Ishikawa (cell line): ENCODE results near the gene TMEM245.

Experiments
- CEBPB ChIP-seq: IDR thresholded peaks from 2 replicates; pipeline ENCODE4 v1.6.1; 2012
- CREB1 ChIP-seq: IDR thresholded peaks from 2 replicates; pipeline ENCODE4 v1.6.1; 2012; ENCODE audit warnings: low read depth
- EGR1 ChIP-seq: IDR thresholded peaks from 2 replicates; pipeline ENCODE4 v1.6.1; 2012
- EP300 ChIP-seq: IDR thresholded peaks from 2 replicates; pipeline ENCODE4 v1.6.1; 2012; ENCODE audit warnings: borderline replicate concordance
- FOXM1 ChIP-seq: IDR thresholded peaks from 2 replicates; pipeline ENCODE4 v1.6.1; 2012; ENCODE audit warnings: low read depth, borderline replicate concordance
- MAX ChIP-seq: IDR thresholded peaks from 2 replicates; pipeline ENCODE4 v1.6.1; 2012
- NFIC ChIP-seq: IDR thresholded peaks from 2 replicates; pipeline ENCODE4 v1.6.1; 2012
- RAD21 ChIP-seq: IDR thresholded peaks from 2 replicates; pipeline ENCODE4 v1.6.1; 2012; ENCODE audit warnings: low read depth
- REST ChIP-seq: IDR thresholded peaks from 2 replicates; pipeline ENCODE4 v1.6.1; 2012; ENCODE audit warnings: low read depth, mild to moderate bottlenecking
- TAF1 ChIP-seq: IDR thresholded peaks from 2 replicates; pipeline ENCODE4 v1.6.1; 2012; ENCODE audit warnings: low read depth, mild to moderate bottlenecking
- TCF12 ChIP-seq: IDR thresholded peaks from 2 replicates; pipeline ENCODE4 v1.6.1; 2012; ENCODE audit warnings: low read depth
- TEAD4 ChIP-seq: IDR thresholded peaks from 2 replicates; pipeline ENCODE4 v1.6.1; 2012
- USF1 ChIP-seq: IDR thresholded peaks from 2 replicates; pipeline ENCODE4 v1.6.1; 2012
- YY1 ChIP-seq: IDR thresholded peaks from 2 replicates; pipeline ENCODE4 v1.6.1; 2012; ENCODE audit warnings: low read depth
- ZBTB7A ChIP-seq: IDR thresholded peaks from 2 replicates; pipeline ENCODE4 v1.6.1; 2012; ENCODE audit warnings: low read depth

TMEM245 gene

GRCh38 chr9:109051733-109052132 lies 68.0 kb downstream of the TMEM245 start:
- TF ChIP-seq TEAD4 (no peak), FOXM1 (no peak)

DNA sequence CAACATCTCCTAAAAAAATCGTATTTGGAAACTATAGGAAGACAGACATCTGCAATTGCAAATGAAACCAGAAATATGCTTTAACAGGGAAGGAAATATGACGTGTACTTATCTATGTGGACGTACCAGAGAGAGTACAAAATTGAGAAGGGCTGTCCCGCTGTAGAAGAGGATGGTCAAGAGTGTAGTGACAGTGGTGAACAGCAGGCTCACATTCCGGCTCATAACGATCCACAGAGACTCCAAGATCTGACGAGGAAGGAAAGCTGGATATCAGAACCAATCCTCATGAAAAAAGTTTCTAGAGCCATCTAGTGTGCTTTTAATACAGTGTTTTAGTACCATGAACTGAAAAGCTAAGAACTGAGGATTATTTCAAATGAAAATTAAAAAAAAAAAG lies 69.3 kb downstream of the TMEM245 start:
- TF ChIP-seq ZBTB7A (no peak), EGR1 (no peak), RAD21 (no peak), TCF12 (no peak), EP300 (no peak), CREB1 (no peak), YY1 (no peak), NFIC (no peak), CEBPB (no peak)

DNA sequence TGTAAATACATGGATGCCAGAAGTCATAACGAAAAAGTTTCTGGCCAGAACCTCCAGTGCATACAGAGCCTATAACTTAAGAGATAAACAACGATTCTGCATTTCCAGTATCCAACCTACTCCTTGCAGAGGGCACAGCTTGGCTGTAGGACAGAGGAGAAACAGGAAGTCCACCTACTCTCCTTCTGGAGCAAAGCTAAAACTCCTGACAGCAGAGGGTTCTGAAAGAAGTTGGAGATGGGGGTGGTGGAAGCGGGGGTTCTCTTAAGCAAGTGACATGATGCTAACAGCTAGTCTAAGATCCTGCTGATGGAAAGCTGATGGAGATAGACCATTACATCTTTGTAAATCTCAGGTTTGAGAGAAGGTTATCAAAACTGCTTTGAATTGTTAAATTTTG lies 70.9 kb downstream of the TMEM245 start:
- TF ChIP-seq TCF12 (no peak), EGR1 (no peak), YY1 (no peak), CREB1 (no peak), TAF1 (no peak)

DNA sequence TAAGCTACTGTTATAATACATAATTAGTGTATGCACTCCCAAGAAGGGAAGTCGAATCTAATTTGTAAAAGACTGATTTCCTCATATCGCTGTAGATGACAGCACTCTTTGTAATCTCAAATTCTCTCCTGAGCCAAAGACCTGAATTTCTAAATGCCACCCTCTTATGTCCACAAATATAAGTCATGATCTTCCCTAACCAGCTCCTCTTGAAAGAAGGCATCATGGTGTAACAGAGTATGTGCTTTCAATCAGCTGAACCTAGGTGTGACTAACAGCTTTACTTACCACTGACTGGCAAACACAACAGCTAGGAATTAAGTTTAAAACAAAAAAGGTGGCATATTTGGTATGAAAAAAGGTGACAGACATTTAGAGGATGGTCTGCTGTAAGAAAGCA lies 72.5 kb downstream of the TMEM245 start:
- TF ChIP-seq CREB1 (no peak), RAD21 (no peak), CEBPB (no peak), ZBTB7A (no peak), YY1 (no peak), MAX (no peak), USF1 (no peak), REST (no peak), TAF1 (no peak), TEAD4 (no peak), TCF12 (no peak), EP300 (no peak)

- TF ChIP-seq TAF1 (no peak), EP300 (no peak), RAD21 (no peak), CREB1 (no peak), MAX (no peak), YY1 (no peak), REST (no peak), ZBTB7A (no peak), TCF12 (no peak), FOXM1 (no peak), NFIC (no peak), CEBPB (no peak), EGR1 (no peak), TEAD4 (no peak), USF1 (no peak)
Observed at GRCh38 chr9:109046346-109046745, 73.4 kb downstream of the TMEM245 start.

DNA sequence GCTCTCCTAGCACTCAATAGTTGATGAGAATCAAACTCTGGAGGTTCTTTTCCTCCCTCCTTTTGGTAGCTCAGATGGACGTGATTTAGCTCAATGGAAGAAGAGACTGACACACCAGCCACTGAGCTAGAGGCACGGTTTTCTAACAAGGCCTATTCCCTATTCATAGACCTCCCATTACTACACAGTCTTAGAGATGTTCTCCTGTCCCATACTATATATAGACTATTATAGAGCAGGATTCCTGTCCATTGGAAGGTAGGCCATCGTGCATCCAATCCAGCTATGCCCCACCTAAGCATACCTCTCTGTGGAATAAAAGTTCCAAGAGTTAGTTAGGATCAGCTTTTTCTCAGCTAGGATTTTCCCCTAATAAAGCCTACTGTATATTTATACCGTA lies 76.2 kb downstream of the TMEM245 start:
- TF ChIP-seq EGR1 (no peak), RAD21 (no peak), FOXM1 (no peak), MAX (no peak)

GRCh38 chr9:109040571-109040970 lies 79.2 kb downstream of the TMEM245 start:
- TF ChIP-seq MAX (no peak), RAD21 (no peak), EP300 (no peak), REST (no peak), ZBTB7A (no peak), USF1 (no peak), TEAD4 (no peak), NFIC (no peak), CEBPB (no peak), TAF1 (no peak), CREB1 (no peak), YY1 (no peak), TCF12 (no peak), FOXM1 (no peak), EGR1 (no peak)
